A673 (cell line): ENCODE data around the gene ABHD17A.

Experiments used
- EZH2 ChIP-seq: fragments of 200-600 bp; sonication (generic); IDR thresholded peaks from 2 replicates; pipeline ENCODE4 v1.6.1; 2017; ENCODE audit warnings: borderline replicate concordance, low read depth, mild to moderate bottlenecking, mixed read lengths, antibody characterized with exemption, low read length; ENCODE audit not compliant: poor library complexity, severe bottlenecking
- TF ChIP-seq, protein P1 (sequence below): fragments of 300-800, 200-600 bp; sonication (generic); conservative IDR thresholded peaks from 2 replicates; pipeline ENCODE4 v1.5.1; 2017; ENCODE audit warnings: low read depth, mild to moderate bottlenecking, antibody characterized with exemption, low read length, moderate library complexity, mixed read lengths

DNA sequence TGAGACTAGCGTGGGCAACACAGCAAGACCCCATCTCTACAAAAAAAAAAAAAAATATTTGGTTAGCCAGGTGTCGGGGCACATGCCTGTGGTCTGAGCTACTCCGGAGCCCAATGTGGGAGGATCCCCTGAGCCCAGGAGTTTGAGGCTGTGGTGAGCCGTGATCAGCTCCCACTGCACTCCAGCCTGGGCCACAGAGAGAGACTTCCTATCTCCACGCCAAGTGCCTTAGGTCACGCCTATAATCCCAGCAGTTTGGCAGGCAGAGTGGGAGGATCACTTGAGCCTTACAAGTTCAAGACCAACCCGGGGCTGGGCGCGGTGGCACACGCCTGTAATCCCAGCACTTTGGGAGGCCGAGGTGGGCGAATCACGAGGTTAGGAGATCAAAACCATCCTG is 11.2 kb upstream of the ABHD17A start:
- TF ChIP-seq, protein P1, sequence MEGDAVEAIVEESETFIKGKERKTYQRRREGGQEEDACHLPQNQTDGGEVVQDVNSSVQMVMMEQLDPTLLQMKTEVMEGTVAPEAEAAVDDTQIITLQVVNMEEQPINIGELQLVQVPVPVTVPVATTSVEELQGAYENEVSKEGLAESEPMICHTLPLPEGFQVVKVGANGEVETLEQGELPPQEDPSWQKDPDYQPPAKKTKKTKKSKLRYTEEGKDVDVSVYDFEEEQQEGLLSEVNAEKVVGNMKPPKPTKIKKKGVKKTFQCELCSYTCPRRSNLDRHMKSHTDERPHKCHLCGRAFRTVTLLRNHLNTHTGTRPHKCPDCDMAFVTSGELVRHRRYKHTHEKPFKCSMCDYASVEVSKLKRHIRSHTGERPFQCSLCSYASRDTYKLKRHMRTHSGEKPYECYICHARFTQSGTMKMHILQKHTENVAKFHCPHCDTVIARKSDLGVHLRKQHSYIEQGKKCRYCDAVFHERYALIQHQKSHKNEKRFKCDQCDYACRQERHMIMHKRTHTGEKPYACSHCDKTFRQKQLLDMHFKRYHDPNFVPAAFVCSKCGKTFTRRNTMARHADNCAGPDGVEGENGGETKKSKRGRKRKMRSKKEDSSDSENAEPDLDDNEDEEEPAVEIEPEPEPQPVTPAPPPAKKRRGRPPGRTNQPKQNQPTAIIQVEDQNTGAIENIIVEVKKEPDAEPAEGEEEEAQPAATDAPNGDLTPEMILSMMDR, result no peak
- TF ChIP-seq EZH2, result no peak
